ENCODE results near the gene SUGT1.
"Not testable (repeated sequence)": the region's sequence is repeated elsewhere in the genome, so short reads cannot be mapped to it uniquely, and the experiment has no call there.

The SUGT1 gene

DNA sequence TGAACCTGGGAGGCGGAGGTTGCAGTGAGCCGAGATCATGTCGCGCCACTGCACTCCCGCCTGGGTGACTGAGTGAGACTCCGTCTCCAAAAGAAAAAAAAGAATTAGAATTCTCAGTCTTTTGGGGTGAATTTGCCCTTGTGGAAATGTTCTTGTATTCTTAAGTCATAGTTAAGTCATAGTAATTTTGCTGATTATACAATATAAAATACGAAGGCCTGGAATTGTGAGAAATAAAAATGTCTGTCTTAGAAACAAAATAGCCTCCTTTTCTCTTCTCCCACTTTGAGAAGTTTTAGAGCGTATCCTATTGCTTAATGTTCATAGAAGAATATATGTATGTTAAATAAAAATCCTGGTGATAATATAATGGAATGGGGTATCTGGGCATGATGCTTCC, 18.1 kb downstream of the SUGT1 start:
- no peak for DNase-seq

DNA sequence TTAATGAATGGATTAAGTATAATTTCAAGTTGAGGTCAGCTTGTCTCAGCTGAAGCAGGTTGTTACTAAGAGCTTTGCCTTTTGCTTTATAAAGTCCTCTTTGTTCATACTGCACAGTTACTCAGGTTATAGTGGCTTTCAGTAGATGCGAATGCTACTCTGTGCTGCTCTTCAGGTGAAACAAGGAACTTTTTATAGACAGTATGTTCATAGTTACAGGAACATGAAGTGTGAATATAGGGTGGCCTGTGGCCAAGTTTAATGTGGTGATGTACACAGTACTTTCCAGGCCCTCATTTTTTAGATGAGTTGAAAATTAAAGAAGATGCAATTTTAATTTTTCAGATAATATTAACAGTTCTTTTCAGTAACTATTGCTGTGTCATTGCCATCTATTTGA, 20.8 kb downstream of the SUGT1 start:
- DNase-seq, result no peak

DNA sequence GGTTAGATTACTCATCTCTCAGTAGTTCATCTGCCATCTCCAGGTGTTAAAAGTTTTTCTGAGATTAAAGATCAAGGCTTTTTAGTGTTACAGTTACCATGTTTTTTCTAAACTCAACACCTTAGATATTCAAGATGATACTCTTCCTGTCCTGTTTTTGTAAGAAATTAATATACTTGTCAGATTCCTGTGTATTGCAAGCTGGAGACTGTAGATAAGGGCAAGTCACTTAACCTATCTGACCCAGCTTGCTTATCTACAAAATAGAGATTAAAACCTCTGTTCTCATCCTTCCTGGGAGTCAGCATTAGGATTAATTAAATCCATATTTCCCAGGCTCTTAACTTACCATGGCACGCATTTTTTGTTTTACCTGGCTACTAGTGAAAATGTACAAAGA, 25.2 kb downstream of the SUGT1 start:
- DNase-seq, result no peak

DNA sequence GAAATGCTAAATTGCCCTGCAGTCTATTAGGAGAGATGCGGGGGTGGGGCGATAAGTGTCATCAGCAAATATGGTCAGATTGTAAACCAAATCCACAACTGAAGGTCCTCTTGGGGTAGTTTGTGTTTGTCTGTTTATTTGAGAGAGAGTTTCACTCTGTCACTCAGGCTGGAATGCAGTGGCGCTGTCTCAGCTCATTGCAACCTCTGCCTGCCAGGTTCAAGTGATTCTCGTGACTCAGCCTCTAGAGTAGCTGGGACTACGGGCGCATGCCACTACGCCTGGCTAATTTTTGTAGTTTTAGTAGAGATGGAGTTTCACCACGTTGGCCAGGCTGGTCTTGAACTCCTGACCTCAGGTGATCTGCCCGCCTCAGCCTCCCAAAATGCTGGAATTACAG, 33.2 kb downstream of the SUGT1 start:
- DNase-seq, result not testable (repeated sequence)

- no peak for DNase-seq
These were observed 33.7 kb downstream of the SUGT1 start for GRCh38 chr13:52686376-52686775.

- DNase-seq, result no peak
These were observed 43.2 kb downstream of the SUGT1 start for GRCh38 chr13:52695856-52696255.

DNA sequence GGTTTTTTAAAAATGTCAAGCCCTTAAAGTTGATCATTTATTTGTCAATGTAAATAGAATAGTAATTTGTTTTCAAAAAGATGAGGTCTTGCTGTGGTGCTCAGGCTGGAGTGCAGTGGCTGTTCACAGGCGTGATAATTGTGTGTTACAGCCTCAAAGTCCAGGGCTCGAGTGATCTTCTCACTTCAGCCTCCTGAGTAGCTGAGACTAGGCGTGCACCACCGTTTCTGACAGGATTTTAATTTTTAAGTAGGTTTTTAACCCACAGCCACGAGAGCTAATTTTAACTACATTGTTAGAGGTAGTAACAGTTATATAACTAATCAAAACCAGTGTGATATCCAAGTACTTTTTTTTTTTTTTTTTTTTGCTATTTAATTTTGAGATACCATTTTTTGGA, 43.9 kb downstream of the SUGT1 start:
- DNase-seq, result no peak

DNA sequence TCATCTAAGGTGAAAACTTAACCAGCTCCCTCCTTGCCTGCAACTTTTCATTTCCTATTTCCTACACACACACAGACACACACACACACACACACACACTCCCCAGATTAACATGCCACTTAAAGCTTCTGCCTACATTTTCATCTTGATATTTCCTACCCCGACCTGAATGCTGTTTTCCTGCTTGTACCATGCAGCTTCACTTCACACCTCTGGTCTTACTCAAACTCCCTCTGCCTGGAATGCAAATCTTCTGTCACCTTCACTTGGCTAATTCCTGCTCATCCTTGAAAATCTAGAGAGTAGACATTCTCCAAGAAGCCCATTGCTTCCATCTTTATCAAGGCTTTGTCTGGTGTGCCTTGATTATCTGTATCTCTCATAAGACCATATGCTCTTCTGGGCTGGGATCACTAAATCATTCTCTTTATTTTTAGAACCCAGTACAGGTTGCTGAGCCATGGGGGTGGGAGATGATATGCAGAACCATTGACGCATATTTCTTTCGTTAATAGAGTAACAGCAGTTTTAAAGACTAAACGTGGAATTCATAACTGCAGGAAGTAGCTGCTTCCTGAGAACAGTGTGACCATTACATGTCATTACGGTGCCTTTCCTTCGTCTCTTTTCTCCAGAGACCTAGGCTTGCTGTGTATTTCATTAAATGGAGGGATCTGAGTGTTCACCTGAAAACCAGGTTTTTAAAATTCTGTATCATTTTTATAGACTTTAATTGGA, 49.3 kb downstream of the SUGT1 start:
- no peak for DNase-seq

- DNase-seq, result no peak
These were observed 50.8 kb downstream of the SUGT1 start for GRCh38 chr13:52703482-52703881.

DNA sequence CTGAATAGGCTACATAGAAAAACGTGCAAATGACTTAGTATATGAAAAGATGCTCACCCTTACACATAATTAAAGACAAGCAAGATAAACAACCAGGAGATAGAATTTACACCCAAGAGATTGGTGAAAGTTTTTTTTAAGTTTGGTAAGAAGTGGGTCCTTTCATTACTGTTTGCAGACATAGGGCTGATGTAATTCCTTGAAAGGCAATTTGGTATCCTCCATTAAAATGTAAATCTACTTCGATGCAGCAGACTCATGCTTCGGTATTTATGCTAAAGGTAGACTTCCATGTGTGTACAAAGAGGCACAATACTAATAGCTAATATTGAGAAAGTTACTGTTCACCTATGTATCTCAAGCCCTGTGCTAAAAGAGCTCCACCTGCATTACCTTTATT, 53.4 kb downstream of the SUGT1 start:
- no peak for DNase-seq

- DNase-seq, result no peak
These were observed 54.7 kb downstream of the SUGT1 start for GRCh38 chr13:52707375-52707774.

- DNase-seq, result not testable (repeated sequence)
These were observed 55.6 kb downstream of the SUGT1 start for GRCh38 chr13:52708266-52708665.

GRCh38 chr13:52711286-52711685, 58.6 kb downstream of the SUGT1 start:
- no peak for DNase-seq

DNA sequence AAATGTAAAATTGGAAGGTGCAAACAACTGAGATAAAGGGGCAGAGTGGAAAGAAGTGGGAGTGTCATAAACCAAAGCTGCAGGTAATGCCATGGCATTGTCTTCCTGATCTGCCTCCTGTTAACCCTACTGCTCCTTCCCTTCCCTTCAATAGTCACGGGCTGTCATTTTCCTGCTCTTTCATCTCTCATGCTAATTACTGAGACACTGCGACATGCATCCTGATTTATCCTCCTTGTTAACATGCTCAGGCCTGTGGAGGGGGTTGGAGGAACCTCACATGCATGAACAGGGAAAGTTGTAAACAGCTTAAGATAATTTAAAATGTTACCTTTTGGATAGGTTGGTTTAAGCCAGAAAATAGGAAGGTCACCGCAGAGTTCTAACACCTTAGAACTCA, 59.7 kb downstream of the SUGT1 start:
- DNase-seq, result no peak

DNA sequence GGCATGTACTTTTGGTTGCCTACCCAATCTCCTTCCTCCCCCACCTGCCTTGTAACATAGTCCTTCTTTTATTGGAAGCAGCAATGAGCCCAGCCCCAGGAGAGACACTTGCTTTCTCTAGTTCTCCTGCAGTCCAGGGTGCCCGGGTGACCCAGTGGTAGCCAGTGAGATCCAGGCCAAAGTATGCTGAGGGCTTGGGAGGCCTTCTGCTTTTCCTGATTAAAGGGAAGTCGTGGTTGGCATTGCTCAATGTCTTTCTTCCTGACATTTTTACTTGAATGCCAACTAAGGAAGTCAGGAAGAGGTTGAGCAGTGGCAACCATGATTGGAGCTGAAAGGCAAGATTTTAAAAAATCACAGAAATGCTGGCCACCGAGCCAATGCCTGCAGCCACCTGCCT, 61.3 kb downstream of the SUGT1 start:
- no peak for DNase-seq

GRCh38 chr13:52720904-52721303, 68.3 kb downstream of the SUGT1 start:
- not testable (repeated sequence) for DNase-seq

- DNase-seq, result not testable (repeated sequence)
These were observed 68.7 kb downstream of the SUGT1 start for GRCh38 chr13:52721356-52721755.

DNA sequence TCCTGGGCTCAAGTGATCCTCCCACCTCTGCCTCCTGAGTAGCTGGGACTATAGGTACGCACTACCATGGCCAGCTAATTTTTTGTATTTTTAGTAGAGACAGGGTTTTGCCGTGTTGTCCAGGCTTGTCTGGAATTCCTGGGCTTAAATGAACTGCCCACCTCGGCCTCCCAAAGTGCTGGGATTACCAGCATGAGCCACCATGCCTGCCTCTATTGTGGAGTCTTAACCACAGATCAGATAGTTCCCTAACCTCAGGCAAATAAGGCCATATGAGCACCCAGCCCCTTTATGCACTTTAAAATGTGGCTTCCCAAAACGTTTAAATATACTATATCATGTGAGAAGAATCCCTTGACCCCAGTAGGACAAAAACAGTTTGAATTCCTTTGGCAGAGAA, 70.5 kb downstream of the SUGT1 start:
- no peak for DNase-seq

DNA sequence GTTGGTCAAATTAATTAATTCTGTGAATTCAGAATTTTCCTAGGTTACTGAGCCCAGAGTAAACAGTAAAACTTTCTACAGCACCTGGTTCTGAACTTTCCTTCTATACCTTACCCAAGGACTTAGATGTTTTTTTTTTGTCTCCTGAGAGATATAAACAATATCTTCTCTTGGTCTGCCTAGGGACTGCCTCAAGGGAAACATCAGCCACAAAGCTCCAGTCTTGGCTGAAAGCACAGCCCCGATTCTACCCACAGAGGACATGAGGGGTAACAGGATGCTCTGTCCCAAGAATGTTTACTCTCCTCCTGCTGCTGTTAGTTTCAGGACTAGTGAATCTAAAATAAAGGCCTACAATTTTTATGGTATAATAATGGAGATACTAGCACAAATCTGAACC, 72.7 kb downstream of the SUGT1 start:
- DNase-seq, result no peak

DNA sequence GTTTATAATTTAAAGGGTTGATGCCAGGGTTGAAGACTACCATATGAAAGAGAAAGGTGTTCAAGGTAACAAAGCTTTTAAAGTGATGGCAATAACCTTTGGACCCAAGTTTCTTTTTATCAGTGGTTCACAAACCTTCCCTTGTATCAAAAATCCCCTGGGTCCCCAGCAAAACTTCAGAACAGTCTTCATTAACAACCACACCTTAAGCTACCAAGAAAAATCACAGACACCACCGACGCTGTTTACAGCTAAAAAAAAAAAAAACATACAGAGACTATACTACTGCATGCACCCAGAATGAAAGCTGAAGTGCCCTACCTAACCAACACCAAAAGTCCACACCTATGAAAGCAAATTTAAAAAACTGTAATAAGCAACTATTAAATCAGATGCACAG, 73.6 kb downstream of the SUGT1 start:
- DNase-seq, result no peak

GRCh38 chr13:52734075-52734623, 81.5 kb downstream of the SUGT1 start:
- DNase-seq, result no peak

GRCh38 chr13:52736891-52737290, 84.3 kb downstream of the SUGT1 start:
- no peak for DNase-seq

- DNase-seq, result no peak
These were observed 84.8 kb downstream of the SUGT1 start for GRCh38 chr13:52737451-52737850.

- DNase-seq, result peak; percentile 31
These were observed 85.3 kb downstream of the SUGT1 start for GRCh38 chr13:52737965-52738364.

All from retina (tissue), 1 donor.